CD14-positive monocyte (primary cell): ENCODE data around the gene TSNAX. TPM values are rescaled to one million over a fixed set of nuclear protein-coding genes. Genes with fewer than 3 reads are reported as not detected.

Source experiments
- DNase-seq, 3 donors: peaks; one replicate each; pipeline ENCODE4 v3.0.0-alpha.2; 2011 to 2022
- H2AFZ ChIP-seq: 2 replicates; pipeline ENCODE4 v1.6.0; 2012; ENCODE audit warnings: mild to moderate bottlenecking, low read depth, low read length, inconsistent platforms; ENCODE audit not compliant: insufficient read depth, poor library complexity, severe bottlenecking
- H3K27ac ChIP-seq, 2 donors: 1 replicate in 1 of 2; 2 replicates in 1 of 2; pipeline ENCODE4 v1.5.1; 2012 to 2013; ENCODE audit warnings: low read length in 2 of 2, control low read depth in 1 of 2, inconsistent platforms in 1 of 2, low read depth in 1 of 2, mild to moderate bottlenecking in 1 of 2
- H3K27me3 ChIP-seq, 2 donors: one replicate each; pipeline versions ENCODE4 v1.6.0 to v1.6.1; 2011 to 2013; ENCODE audit warnings: low read length in 2 of 2; ENCODE audit not compliant: control insufficient read depth in 2 of 2, insufficient read depth in 2 of 2
- H3K36me3 ChIP-seq, 2 donors: replicated peaks in 1 of 2; 1 replicate in 1 of 2; 2 replicates in 1 of 2; pipeline versions ENCODE4 v1.5.1 to v1.6.1; 2012 to 2013; ENCODE audit warnings: low read length in 2 of 2, control low read depth in 1 of 2, inconsistent platforms in 1 of 2, mild to moderate bottlenecking in 1 of 2; ENCODE audit not compliant: insufficient read depth in 2 of 2, control insufficient read depth in 1 of 2
- H3K4me1 ChIP-seq, 2 donors: 1 replicate in 1 of 2; 2 replicates in 1 of 2; pipeline versions ENCODE4 v1.5.1 to v1.6.1; 2012 to 2013; ENCODE audit warnings: low read length in 2 of 2, control low read depth in 1 of 2, inconsistent platforms in 1 of 2, mild to moderate bottlenecking in 1 of 2, moderate library complexity in 1 of 2; ENCODE audit not compliant: insufficient read depth in 2 of 2, control insufficient read depth in 1 of 2
- H3K4me2 ChIP-seq: replicated peaks from 2 replicates; pipeline ENCODE3; 2012; ENCODE audit warnings: low read length, moderate library complexity, mild to moderate bottlenecking; ENCODE audit not compliant: poor library complexity, severe bottlenecking; ENCODE audit errors: extremely low read depth
- H3K4me3 ChIP-seq, 3 experiments: fragments of 200-600 bp in 1 of 3; sonication (generic) in 1 of 3; replicated peaks in 1 of 3; 1 replicate in 2 of 3; 2 replicates in 1 of 3; pipeline ENCODE4 v1.5.1; 2011 to 2013; ENCODE audit warnings: low read length in 3 of 3, mild to moderate bottlenecking in 3 of 3, control low read depth in 2 of 3, low read depth in 2 of 3, inconsistent platforms in 1 of 3, moderate library complexity in 1 of 3
- H3K79me2 ChIP-seq: 2 replicates; pipeline ENCODE4 v1.6.0; 2012; ENCODE audit warnings: mild to moderate bottlenecking, control low read depth, inconsistent platforms, low read length, moderate library complexity; ENCODE audit not compliant: insufficient read depth
- H3K9ac ChIP-seq: 2 replicates; pipeline ENCODE4 v1.6.0; 2017; ENCODE audit warnings: low read length, mild to moderate bottlenecking; ENCODE audit not compliant: insufficient read depth, poor library complexity, severe bottlenecking
- H3K9me3 ChIP-seq, 2 donors: replicated peaks in 1 of 2; 1 replicate in 1 of 2; 2 replicates in 1 of 2; pipeline versions ENCODE4 v1.5.1 to v1.6.1; 2012 to 2013; ENCODE audit warnings: low read length in 2 of 2, control low read depth in 1 of 2; ENCODE audit not compliant: control insufficient read depth in 1 of 2, insufficient read depth in 1 of 2
- H4K20me1 ChIP-seq: 2 replicates; pipeline ENCODE4 v1.6.0; 2012; ENCODE audit warnings: mild to moderate bottlenecking, low read length, control low read depth, moderate library complexity; ENCODE audit not compliant: insufficient read depth
- H3K27ac Mint-ChIP-seq, 7 donors: one replicate each; pipeline ENCODE4 v1.8.0; 2020; ENCODE audit warnings: mild to moderate bottlenecking in 7 of 7, mixed read lengths in 7 of 7, moderate library complexity in 6 of 7, inconsistent platforms in 2 of 7
- H3K27me3 Mint-ChIP-seq, 3 donors: one replicate each; pipeline ENCODE4 v1.8.0; 2021 to 2022; ENCODE audit warnings: low read depth in 3 of 3, mild to moderate bottlenecking in 3 of 3, mixed read lengths in 3 of 3, moderate library complexity in 3 of 3, inconsistent platforms in 1 of 3
- H3K36me3 Mint-ChIP-seq, 2 donors: one replicate each; pipeline ENCODE4 v1.8.0; 2020; ENCODE audit warnings: mixed read lengths in 2 of 2, inconsistent platforms in 1 of 2, mild to moderate bottlenecking in 1 of 2
- H3K4me1 Mint-ChIP-seq: one replicate; pipeline ENCODE4 v1.8.0; 2020; ENCODE audit warnings: mild to moderate bottlenecking, mixed read lengths
- H3K4me3 Mint-ChIP-seq, 2 donors: one replicate each; pipeline ENCODE4 v1.8.0; 2020; ENCODE audit warnings: mild to moderate bottlenecking in 2 of 2, mixed read lengths in 2 of 2, moderate library complexity in 1 of 2
- H3K9me3 Mint-ChIP-seq, 7 donors: one replicate each; pipeline ENCODE4 v1.8.0; 2020 to 2022; ENCODE audit warnings: mixed read lengths in 7 of 7, mild to moderate bottlenecking in 6 of 7, moderate library complexity in 6 of 7, inconsistent platforms in 2 of 7
- CTCF ChIP-seq: fragments of 200-600 bp; IDR thresholded peaks from one replicate; pipeline ENCODE4 v1.8.0; 2022; ENCODE audit warnings: antibody characterized with exemption, mild to moderate bottlenecking
- WGBS: methylation state at CpG from one replicate; pipeline ENCODE4 v1.1.5; 2013; ENCODE audit warnings: missing lambda C conversion rate; ENCODE audit not compliant: insufficient coverage; 5-methylcytosine and 5-hydroxymethylcytosine counted together
- intact Hi-C, 2 donors: fragments of 100-400 bp; cut with micrococcal nuclease; formaldehyde crosslinking; loops; one replicate each; pipeline versions ENCODE4 v1.15.0 to v1.15.1; 2023
- polyA plus RNA-seq, 3 donors: library from polyadenylated mRNA; depleted of rRNA in 1 of 3; unstranded in 2 of 3; stranded (reverse) in 1 of 3; fragments of 300-500 nt in 2 of 3; fragments of >200 nt in 1 of 3; fragmentation: Illumina TruSeq in 2 of 3; gene quantifications; 1 replicate in 2 of 3; 2 replicates in 1 of 3; pipeline ENCODE4 v1.2.3, GENCODE V29; 2012 to 2021

Gene TSNAX
- polyA plus RNA-seq, 3 donors = 15.6 to 86.9 (median 82.0) TPM

- peaks cover 29% of the 10 kb centered on the region for H3K4me1 Mint-ChIP-seq
- peaks cover 0 to 3% (median 0%) of the 10 kb centered on the region in 7 donors for H3K9me3 Mint-ChIP-seq
- Histone ChIP-seq H3K4me2 (no peak overlapping the region), H4K20me1 (no peaks in the 10 kb centered on the region), H3K27me3 (no peaks in the 10 kb centered on the region), H2AFZ (no peak overlapping the region), H3K79me2 (no peaks in the 10 kb centered on the region), H3K36me3 (no peaks in the 10 kb centered on the region), H3K4me3 (no peak overlapping the region), H3K4me1 (peaks cover 27 to 28% of the 10 kb centered on the region in 2 donors), H3K27ac (no peak overlapping the region), H3K9ac (no peak overlapping the region), H3K9me3 (no peaks in the 10 kb centered on the region)
- H3K27me3 Mint-ChIP-seq = no peaks in the 10 kb centered on the region
- no peak for DNase-seq
- intact Hi-C loops = no loop called here
- H3K4me3 Mint-ChIP-seq = no peak overlapping the region
- peaks cover 7 to 13% of the 10 kb centered on the region in 2 donors for H3K36me3 Mint-ChIP-seq
- H3K27ac Mint-ChIP-seq = no peak overlapping the region
- TF ChIP-seq CTCF = no peak
- WGBS = no CpG with 5 or more reads among the region's 5 CpGs
These were observed 9.9 kb upstream of the TSNAX start for GRCh38 chr1:231518485-231519034.

- Mint-ChIP-seq H3K27me3 (no peaks in the 10 kb centered on the region), H3K4me3 (no peak overlapping the region), H3K9me3 (peaks cover 0 to 3% (median 0%) of the 10 kb centered on the region in 7 donors), H3K4me1 (peaks cover 33% of the 10 kb centered on the region), H3K27ac (peak overlapping the region in 1 of 7 donors; percentile 35), H3K36me3 (peaks cover 7 to 13% of the 10 kb centered on the region in 2 donors)
- H3K36me3 ChIP-seq = no peaks in the 10 kb centered on the region
- no peaks in the 10 kb centered on the region for H3K27me3 ChIP-seq
- no peak overlapping the region for H3K9ac ChIP-seq
- no peaks in the 10 kb centered on the region for H4K20me1 ChIP-seq
- H3K27ac ChIP-seq = no peak overlapping the region
- no peak for DNase-seq
- no peaks in the 10 kb centered on the region for H3K79me2 ChIP-seq
- no peak overlapping the region for H3K4me2 ChIP-seq
- WGBS = no CpG with 5 or more reads among the region's 2 CpGs
- intact Hi-C loops = no loop called here
- no peak for TF ChIP-seq CTCF
- no peak overlapping the region for H2AFZ ChIP-seq
- H3K4me3 ChIP-seq = no peak overlapping the region
- H3K9me3 ChIP-seq = no peaks in the 10 kb centered on the region
- peaks cover 33 to 34% of the 10 kb centered on the region in 2 donors for H3K4me1 ChIP-seq
These were observed 9.3 kb upstream of the TSNAX start for GRCh38 chr1:231519166-231519565.
